ENCODE results near the gene SMC5.
"Not testable (repeated sequence)": the region's sequence is repeated elsewhere in the genome, so short reads cannot be mapped to it uniquely, and the experiment has no call there.

The SMC5 gene

GRCh38 chr9:70258692-70259511 is at the start of gene SMC5:
SMC5 (plus strand) TSS chr9:70258978; CDS start chr9:70259079, 101 bp downstream.
- no peak for TF ChIP-seq ZNF274 (IDR thresholded peaks at IDR 0.05; ENCODE audit: low read depth, low read length)
- H3K4me3 ChIP-seq (ENCODE audit: low read length), result peak within 1 kb of the TSS; percentile 99

GRCh38 chr9:70217029-70217428 is 41.7 kb upstream of the SMC5 start:
- no peak for TF ChIP-seq ZNF274 (IDR thresholded peaks at IDR 0.05; ENCODE audit: low read depth, low read length)
- no peak overlapping the region for H3K4me3 ChIP-seq (ENCODE audit: low read length)

- TF ChIP-seq ZNF274 (IDR thresholded peaks at IDR 0.05; ENCODE audit: low read depth, low read length), result no peak
- no peak overlapping the region for H3K4me3 ChIP-seq (ENCODE audit: low read length)
Observed at GRCh38 chr9:70218767-70219166, 40.0 kb upstream of the SMC5 start.

GRCh38 chr9:70220216-70220615 is 38.6 kb upstream of the SMC5 start:
- no peak for TF ChIP-seq ZNF274 (IDR thresholded peaks at IDR 0.05; ENCODE audit: low read depth, low read length)
- H3K4me3 ChIP-seq (ENCODE audit: low read length), result no peak overlapping the region

- H3K4me3 ChIP-seq (ENCODE audit: low read length), result no peak overlapping the region
- TF ChIP-seq ZNF274 (IDR thresholded peaks at IDR 0.05; ENCODE audit: low read depth, low read length), result no peak
Observed at GRCh38 chr9:70222354-70222753, 36.4 kb upstream of the SMC5 start.

- TF ChIP-seq ZNF274 (IDR thresholded peaks at IDR 0.05; ENCODE audit: low read depth, low read length), result no peak
- H3K4me3 ChIP-seq (ENCODE audit: low read length), result no peak overlapping the region
Observed at GRCh38 chr9:70228118-70228517, 30.7 kb upstream of the SMC5 start.

- no peak overlapping the region for H3K4me3 ChIP-seq (ENCODE audit: low read length)
- no peak for TF ChIP-seq ZNF274 (IDR thresholded peaks at IDR 0.05; ENCODE audit: low read depth, low read length)
Observed at GRCh38 chr9:70228611-70229010, 30.2 kb upstream of the SMC5 start.

- H3K4me3 ChIP-seq (ENCODE audit: low read length), result no peak overlapping the region
- no peak for TF ChIP-seq ZNF274 (IDR thresholded peaks at IDR 0.05; ENCODE audit: low read depth, low read length)
Observed at GRCh38 chr9:70229026-70229425, 29.8 kb upstream of the SMC5 start.

GRCh38 chr9:70229579-70229978 is 29.2 kb upstream of the SMC5 start:
- TF ChIP-seq ZNF274 (IDR thresholded peaks at IDR 0.05; ENCODE audit: low read depth, low read length), result no peak
- no peak overlapping the region for H3K4me3 ChIP-seq (ENCODE audit: low read length)

GRCh38 chr9:70232476-70232875 is 26.3 kb upstream of the SMC5 start:
- no peak for TF ChIP-seq ZNF274 (IDR thresholded peaks at IDR 0.05; ENCODE audit: low read depth, low read length)
- no peak overlapping the region for H3K4me3 ChIP-seq (ENCODE audit: low read length)

GRCh38 chr9:70234208-70234607 is 24.6 kb upstream of the SMC5 start:
- H3K4me3 ChIP-seq (ENCODE audit: low read length), result not testable (repeated sequence)

GRCh38 chr9:70245952-70246351 is 12.8 kb upstream of the SMC5 start:
- H3K4me3 ChIP-seq (ENCODE audit: low read length), result not testable (repeated sequence)

GRCh38 chr9:70250221-70250620 is 8.6 kb upstream of the SMC5 start:
- TF ChIP-seq ZNF274 (IDR thresholded peaks at IDR 0.05; ENCODE audit: low read depth, low read length), result no peak
- H3K4me3 ChIP-seq (ENCODE audit: low read length), result no peak overlapping the region

- no peak overlapping the region for H3K4me3 ChIP-seq (ENCODE audit: low read length)
- TF ChIP-seq ZNF274 (IDR thresholded peaks at IDR 0.05; ENCODE audit: low read depth, low read length), result no peak
Observed at GRCh38 chr9:70255486-70255885, 3.3 kb upstream of the SMC5 start.

GRCh38 chr9:70256123-70256551 is 2.6 kb upstream of the SMC5 start:
- no peak for TF ChIP-seq ZNF274 (IDR thresholded peaks at IDR 0.05; ENCODE audit: low read depth, low read length)
- no peak overlapping the region for H3K4me3 ChIP-seq (ENCODE audit: low read length)

- H3K4me3 ChIP-seq (ENCODE audit: low read length), result no peak overlapping the region
- TF ChIP-seq ZNF274 (IDR thresholded peaks at IDR 0.05; ENCODE audit: low read depth, low read length), result no peak
Observed at GRCh38 chr9:70257502-70257901, 1.3 kb upstream of the SMC5 start.

All from GM08714 (cell line).